ENCODE results near the gene ZCCHC4.
A peak's percentile ranks its signal among the peaks of the same experiment; 100 is the strongest.

ZCCHC4 gene

GRCh38 chr4:25330905-25331808 is 18.6 kb downstream of the ZCCHC4 start:
- peak in 1 of 2 donors; percentile 20 for DNase-seq (ENCODE audit: low read depth in 2 of 2)
- TF ChIP-seq, protein P1, sequence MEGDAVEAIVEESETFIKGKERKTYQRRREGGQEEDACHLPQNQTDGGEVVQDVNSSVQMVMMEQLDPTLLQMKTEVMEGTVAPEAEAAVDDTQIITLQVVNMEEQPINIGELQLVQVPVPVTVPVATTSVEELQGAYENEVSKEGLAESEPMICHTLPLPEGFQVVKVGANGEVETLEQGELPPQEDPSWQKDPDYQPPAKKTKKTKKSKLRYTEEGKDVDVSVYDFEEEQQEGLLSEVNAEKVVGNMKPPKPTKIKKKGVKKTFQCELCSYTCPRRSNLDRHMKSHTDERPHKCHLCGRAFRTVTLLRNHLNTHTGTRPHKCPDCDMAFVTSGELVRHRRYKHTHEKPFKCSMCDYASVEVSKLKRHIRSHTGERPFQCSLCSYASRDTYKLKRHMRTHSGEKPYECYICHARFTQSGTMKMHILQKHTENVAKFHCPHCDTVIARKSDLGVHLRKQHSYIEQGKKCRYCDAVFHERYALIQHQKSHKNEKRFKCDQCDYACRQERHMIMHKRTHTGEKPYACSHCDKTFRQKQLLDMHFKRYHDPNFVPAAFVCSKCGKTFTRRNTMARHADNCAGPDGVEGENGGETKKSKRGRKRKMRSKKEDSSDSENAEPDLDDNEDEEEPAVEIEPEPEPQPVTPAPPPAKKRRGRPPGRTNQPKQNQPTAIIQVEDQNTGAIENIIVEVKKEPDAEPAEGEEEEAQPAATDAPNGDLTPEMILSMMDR (IDR thresholded peaks at IDR 0.05; ENCODE audit: low read depth, low read length), result no peak
- no peak overlapping the region for H3K4me3 ChIP-seq (replicated peaks in 1 of 2; ENCODE audit: low read depth in 2 of 2, low read length in 2 of 2)

DNA sequence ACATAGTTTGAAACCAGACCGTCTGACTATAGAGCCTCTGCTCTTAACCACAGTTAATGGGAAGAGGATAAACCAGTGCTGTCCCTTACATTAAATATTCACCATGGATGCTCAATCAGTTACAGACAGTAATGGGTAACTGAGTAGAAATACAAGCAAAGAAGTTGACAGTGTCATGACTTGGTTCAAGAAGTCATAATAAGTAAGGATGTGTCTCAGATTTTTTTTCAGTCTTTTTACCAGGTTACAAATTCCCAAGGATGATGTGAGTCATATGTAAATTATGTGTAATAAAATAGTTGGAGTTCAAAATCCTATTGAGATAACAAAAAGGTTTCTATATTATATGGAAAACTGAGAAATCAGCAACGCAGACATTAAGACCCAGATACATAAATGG is 31.1 kb downstream of the ZCCHC4 start:
- no peak overlapping the region for H3K4me3 ChIP-seq (replicated peaks in 1 of 2; ENCODE audit: low read depth in 2 of 2, low read length in 2 of 2)
- DNase-seq (ENCODE audit: low read depth in 2 of 2), result peak in 1 of 2 donors; percentile 30
- TF ChIP-seq, protein P1 (IDR thresholded peaks at IDR 0.05; ENCODE audit: low read depth, low read length), result no peak

GRCh38 chr4:25345744-25346143 is 33.2 kb downstream of the ZCCHC4 start:
- TF ChIP-seq, protein P1 (IDR thresholded peaks at IDR 0.05; ENCODE audit: low read depth, low read length), result no peak
- H3K4me3 ChIP-seq (replicated peaks in 1 of 2; ENCODE audit: low read depth in 2 of 2, low read length in 2 of 2), result no peak overlapping the region
- no peak for DNase-seq (ENCODE audit: low read depth in 2 of 2)

GRCh38 chr4:25346913-25347312 is 34.3 kb downstream of the ZCCHC4 start:
- no peak for DNase-seq (ENCODE audit: low read depth in 2 of 2)
- TF ChIP-seq, protein P1 (IDR thresholded peaks at IDR 0.05; ENCODE audit: low read depth, low read length), result no peak

DNA sequence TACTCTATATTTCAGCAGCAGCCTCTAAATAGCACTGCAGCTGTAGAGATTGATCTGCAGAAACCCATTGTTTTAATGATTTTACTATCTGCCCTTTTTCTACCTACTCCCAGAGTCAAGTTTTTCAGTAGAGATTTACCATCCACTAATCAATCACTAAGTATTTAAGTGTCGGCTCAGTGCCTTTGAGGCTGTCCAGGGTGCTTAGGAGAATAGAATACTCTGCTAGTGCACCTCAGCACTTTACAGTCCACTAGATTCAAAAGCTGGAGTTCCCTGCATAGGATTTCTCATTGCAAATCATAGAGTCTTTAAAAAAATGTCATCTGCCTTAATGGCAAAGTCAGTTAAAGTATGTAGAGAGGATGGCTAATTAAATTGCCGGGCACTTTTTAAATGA is 34.9 kb downstream of the ZCCHC4 start:
- TF ChIP-seq, protein P1 (IDR thresholded peaks at IDR 0.05; ENCODE audit: low read depth, low read length), result no peak
- no peak for DNase-seq (ENCODE audit: low read depth in 2 of 2)
- no peak overlapping the region for H3K4me3 ChIP-seq (replicated peaks in 1 of 2; ENCODE audit: low read depth in 2 of 2, low read length in 2 of 2)

More at GRCh38 chr4:25346913-25347312, 34.3 kb downstream of the ZCCHC4 start:
- H3K4me3 ChIP-seq (replicated peaks in 1 of 2; ENCODE audit: low read depth in 2 of 2, low read length in 2 of 2), result no peak overlapping the region

GRCh38 chr4:25347971-25348370 is 35.4 kb downstream of the ZCCHC4 start:
- TF ChIP-seq, protein P1 (IDR thresholded peaks at IDR 0.05; ENCODE audit: low read depth, low read length), result no peak
- H3K4me3 ChIP-seq (replicated peaks in 1 of 2; ENCODE audit: low read depth in 2 of 2, low read length in 2 of 2), result no peak overlapping the region
- no peak for DNase-seq (ENCODE audit: low read depth in 2 of 2)

Data from cardiac fibroblast (primary cell).